DMS153 treated with DMSO at 0.1 percent for 48 hours (cell line): ENCODE data around the gene METTL5.
"Not testable (repeated sequence)": the region's sequence is repeated elsewhere in the genome, so short reads cannot be mapped to it uniquely, and the experiment has no call there.

ENCODE experiments used
- DNase-seq: peaks from one replicate; lab custom pipeline; 2025; ENCODE audit not compliant: unreplicated experiment; lab: John Stamatoyannopoulos, UW

The METTL5 gene

DNA sequence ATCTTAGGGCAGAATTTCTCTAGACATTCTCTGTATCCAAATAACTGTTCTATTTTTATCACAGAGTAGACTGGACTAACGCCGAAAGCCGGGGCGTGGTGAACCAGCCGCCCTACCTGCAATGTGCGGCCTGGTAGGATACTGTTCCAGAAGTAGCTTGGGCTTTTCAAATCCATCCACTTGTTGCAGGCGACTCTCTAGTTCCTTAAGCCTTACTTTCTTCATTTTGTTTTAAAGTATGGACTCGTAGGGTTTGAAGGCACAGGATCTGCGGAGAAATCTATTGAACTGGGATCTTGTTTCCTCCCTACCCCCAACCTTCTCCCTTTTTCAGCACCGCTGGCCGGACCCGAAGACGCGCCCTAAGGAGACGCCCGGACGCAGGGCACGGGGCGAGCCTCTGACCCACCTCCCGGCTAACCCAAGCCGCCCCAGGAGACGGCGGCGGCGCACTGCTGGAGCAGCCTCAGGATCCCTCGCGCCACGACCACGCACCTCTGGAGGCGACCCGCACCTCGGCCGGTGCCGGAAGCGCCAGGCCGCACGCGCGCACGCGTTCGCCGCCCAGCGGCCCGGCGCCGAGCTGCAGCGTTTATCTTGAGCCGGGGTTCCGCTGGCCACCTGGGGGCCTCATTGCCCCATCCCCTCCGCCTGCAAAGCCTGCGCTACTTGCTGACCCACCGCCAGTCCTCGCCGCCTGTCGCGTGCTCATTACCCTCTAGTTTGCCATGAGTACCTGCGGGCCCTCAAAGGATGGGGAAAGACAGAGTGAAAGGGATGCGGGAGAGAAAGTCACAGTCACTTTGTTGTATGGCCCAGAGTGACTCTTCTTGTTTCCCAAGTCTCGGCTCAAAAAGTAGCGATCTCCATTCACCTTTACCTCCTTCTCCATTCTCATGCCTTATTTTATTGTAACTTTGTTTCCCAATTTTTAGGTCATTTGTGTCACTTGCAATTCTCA lies at the start of gene METTL5:
Gene METTL5, minus strand, starts transcription at position 533 of the 961 bp plus-strand sequence. Its CDS starts 308 bp downstream, at position 225.
- peak; percentile 72 for DNase-seq

DNA sequence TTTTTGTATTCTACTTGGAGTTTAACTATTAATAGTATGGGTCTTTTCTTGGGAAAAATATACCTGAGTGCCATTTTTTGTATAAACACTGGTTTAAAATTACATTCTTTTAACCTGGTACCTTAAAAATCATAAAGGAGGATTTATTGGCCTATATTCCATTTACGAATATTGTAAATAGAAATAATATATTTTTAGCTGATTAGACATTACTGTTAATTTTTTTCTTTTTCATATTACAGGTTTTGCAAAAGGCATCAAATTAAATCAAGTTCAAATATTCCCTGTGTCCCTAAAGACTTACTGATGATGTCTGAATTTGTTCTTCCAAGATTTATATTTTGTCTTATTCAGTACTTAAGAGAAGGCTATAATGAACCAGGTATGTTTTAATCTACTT lies 47.3 kb upstream of the METTL5 start:
- no peak for DNase-seq

- DNase-seq: not testable (repeated sequence)
Measured at GRCh38 chr2:169871369-169871768, 46.7 kb upstream of the METTL5 start.

DNA sequence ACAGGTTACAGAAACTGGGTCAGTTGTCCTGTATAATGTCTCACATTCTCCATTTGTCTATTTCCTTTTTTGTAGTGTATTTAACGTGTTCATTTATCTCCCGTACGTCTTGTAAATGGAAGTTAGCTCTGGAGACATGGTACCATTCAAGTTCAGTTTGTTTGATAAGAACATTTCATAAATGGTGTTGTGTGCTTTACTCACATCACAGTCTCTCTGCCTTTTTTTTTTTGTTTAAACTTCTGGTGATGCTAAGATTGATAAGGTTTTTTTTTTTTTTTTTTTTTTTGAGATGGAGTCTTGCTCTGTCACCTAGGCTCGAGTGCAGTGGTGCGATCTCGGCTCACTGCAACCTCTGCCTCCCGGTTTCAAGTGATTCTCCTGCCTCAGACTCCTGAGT lies 44.2 kb upstream of the METTL5 start:
- no peak for DNase-seq

GRCh38 chr2:169867579-169867978 lies 42.9 kb upstream of the METTL5 start:
- DNase-seq: no peak

DNA sequence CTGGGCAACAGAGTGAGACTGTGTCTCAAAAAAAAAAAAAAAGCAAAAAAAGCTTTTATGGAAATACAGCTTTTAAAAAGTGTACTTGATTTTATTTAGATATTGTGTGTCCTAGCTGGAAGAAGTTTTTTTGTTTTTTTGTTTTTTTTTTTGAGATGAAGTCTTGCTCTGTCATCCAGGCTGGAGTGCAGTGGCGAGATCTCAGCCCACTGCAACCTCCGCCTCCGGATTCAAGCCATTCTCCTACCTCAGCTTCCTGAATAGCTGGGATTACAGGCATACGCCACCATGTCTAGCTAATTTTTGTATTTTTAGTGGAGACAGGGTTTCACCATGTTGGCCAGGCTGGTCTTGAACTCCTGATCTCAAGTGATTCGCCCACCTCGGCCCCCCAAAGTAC lies 41.5 kb upstream of the METTL5 start:
- not testable (repeated sequence) for DNase-seq

GRCh38 chr2:169865492-169865891 lies 40.8 kb upstream of the METTL5 start:
- DNase-seq: no peak

DNA sequence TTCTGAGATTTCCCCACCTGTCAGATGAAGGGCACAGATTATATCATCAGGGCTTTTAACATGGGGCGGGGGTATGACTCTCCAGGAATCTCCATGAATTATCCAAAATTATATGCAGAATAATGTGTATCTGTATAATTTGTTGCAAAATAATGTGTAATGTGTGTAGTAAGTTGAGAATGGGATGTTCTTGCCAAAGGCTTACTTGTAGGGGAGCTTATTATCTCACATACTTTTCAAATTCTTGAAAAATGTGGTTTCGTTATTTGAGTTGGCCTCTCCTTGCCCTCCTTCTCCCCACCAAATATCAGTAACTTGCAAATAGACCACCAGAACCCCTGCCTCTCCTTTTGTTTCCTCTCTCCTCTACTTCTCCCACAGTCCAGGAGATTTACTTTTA lies 38.1 kb upstream of the METTL5 start:
- DNase-seq: no peak

DNA sequence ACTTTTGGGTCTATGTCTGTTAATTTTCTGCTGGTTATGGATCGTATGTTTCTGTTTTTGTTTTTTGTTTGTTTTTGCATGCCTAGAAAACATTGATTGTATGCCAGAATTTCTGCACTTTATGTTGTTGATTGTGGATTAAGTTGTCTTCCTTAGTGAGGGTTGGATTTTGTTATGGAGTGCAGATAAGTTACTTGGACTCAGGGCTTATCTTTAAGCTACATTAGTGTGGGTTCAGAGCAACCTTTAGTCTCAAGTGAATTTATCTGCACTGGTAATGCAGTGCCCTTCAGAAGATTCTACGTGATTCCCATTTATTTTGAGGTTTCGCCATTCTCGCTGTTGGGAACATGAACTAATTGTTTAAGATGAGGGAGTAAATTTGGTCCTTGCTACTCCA lies 35.4 kb upstream of the METTL5 start:
- no peak for DNase-seq

DNA sequence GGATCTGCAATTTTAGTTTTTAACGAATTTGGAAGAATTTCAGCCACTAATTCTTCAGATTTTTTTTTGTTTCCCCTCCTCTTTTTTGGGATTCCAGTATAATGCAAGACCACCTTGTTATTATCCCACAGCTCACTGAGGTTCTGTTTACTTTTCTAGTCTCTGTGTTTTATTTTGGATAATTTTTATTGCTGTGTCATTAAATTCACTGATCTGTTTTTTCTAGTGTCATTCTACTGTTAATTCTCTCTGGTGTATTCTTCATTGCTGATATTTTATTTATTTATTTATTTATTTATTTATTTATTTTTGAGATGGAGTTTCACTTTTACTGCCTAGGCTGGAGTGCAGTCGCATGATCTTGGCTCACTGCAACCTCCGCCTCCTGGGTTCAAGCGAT lies 34.7 kb upstream of the METTL5 start:
- no peak for DNase-seq

- not testable (repeated sequence) for DNase-seq
Measured at GRCh38 chr2:169855281-169856258, 30.9 kb upstream of the METTL5 start.

- no peak for DNase-seq
Measured at GRCh38 chr2:169853041-169853668, 28.4 kb upstream of the METTL5 start.

DNA sequence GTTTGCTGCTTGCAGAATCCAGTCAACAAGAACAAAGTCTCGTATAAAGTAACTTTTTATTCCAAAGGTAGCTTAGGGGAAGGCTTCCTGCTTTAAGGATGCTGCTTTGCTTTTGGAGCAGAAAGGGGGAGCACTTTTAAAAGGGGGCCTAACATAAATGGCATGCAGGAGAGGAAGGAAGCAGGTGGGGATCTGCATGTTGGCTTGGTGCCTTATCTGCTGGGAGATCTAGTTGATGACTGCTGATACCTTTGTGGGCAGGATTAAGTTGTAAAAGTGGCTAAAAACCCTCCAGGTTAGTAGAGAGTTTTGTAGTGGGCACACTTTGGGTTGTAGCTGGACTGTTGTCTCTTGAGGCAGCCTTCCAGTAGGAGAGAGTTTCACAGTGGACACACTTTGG lies 25.0 kb upstream of the METTL5 start:
- DNase-seq: no peak

- not testable (repeated sequence) for DNase-seq
Measured at GRCh38 chr2:169848959-169849693, 24.4 kb upstream of the METTL5 start.

GRCh38 chr2:169845016-169845415 lies 20.3 kb upstream of the METTL5 start:
- no peak for DNase-seq

- not testable (repeated sequence) for DNase-seq
Measured at GRCh38 chr2:169841625-169842024, 16.9 kb upstream of the METTL5 start.

- DNase-seq: no peak
Measured at GRCh38 chr2:169840747-169841142, 16.0 kb upstream of the METTL5 start.

DNA sequence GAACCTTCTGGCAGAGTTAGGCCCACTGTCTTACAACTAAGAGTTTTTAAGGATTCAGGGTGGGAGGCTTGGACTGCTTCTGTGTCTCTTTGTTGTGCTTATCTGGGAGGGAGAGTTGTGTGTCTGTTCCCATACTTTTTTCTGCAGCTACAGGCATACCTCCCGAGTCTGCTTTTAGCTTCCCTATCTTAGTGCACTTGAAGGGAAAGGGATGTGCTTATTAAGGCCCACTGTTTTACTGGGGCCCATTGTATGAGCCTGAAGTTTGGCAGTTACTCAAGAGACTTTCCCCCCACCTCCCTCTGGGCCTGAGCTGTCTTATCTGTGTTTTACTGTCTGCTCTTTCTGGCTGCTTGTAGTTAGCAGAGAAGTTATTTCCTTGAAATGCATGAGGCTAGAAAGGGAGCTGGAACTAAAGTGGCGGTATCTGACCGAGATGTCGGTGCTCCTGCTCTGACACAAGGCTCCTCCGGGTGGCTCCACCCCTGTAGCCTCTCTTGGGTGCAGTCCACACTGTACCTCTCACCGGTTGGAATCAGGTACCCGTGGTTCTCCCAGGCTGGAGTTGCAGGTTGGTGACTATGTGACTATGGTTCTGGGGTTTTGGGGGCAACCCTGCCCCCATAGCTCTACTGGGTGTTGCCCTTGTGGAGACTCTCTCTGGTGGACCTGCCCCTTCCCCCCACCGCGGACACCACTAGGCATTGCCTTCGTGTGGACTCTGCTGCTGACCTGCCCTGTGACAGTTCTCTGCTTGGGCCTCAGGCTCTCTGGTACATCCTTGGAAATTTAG lies 15.4 kb upstream of the METTL5 start:
- DNase-seq: no peak

- no peak for DNase-seq
Measured at GRCh38 chr2:169838743-169839489, 14.2 kb upstream of the METTL5 start.
